SK-N-MC (cell line): ENCODE data around the gene SLC43A3.
"Not testable (repeated sequence)": the region's sequence is repeated elsewhere in the genome, so short reads cannot be mapped to it uniquely, and the experiment has no call there.

Experiments
- DNase-seq: peaks from one replicate; pipeline ENCODE4 v3.0.0-alpha.2; 2011; ENCODE audit warnings: low read depth, low spot score
- H3K27ac ChIP-seq: fragments of 200-600 bp; sonication (generic); 2 replicates; pipeline ENCODE4 v1.5.1; 2016; ENCODE audit warnings: mixed run types
- H3K36me3 ChIP-seq: fragments of 200-600 bp; sonication (generic); 2 replicates; pipeline ENCODE4 v1.6.1; 2017; ENCODE audit warnings: antibody characterized with exemption, low read length, mixed read lengths; ENCODE audit not compliant: insufficient read depth
- H3K4me3 ChIP-seq: fragments of 200-600 bp; sonication (generic); 2 replicates; pipeline ENCODE4 v1.5.1; 2016
- H3K9ac ChIP-seq: fragments of 200-600 bp; sonication (generic); 2 replicates; pipeline ENCODE4 v1.8.0; 2017; ENCODE audit warnings: mixed run types, mixed read lengths; ENCODE audit not compliant: insufficient read length
- H3K9me3 ChIP-seq: fragments of 200-600 bp; sonication (generic); 2 replicates; pipeline ENCODE4 v1.6.1; 2017; ENCODE audit warnings: low read depth, mild to moderate bottlenecking, antibody characterized with exemption, low read length, moderate library complexity, mixed read lengths
- EZH2 ChIP-seq: fragments of 200-600 bp; sonication (generic); IDR thresholded peaks from one replicate; pipeline ENCODE4 v1.6.1; 2017; ENCODE audit warnings: antibody characterized with exemption
- FOXP2 ChIP-seq: optimal IDR thresholded peaks from 2 replicates; pipeline ENCODE3; 2011; ENCODE audit warnings: mild to moderate bottlenecking, moderate library complexity; ENCODE audit not compliant: insufficient read depth; ENCODE audit errors: extremely low read length, control extremely low read depth
- POLR2AphosphoS5 ChIP-seq: IDR thresholded peaks from 2 replicates; pipeline ENCODE4 v1.6.1; 2012; ENCODE audit warnings: mild to moderate bottlenecking, low read depth, low read length, borderline replicate concordance

SLC43A3 gene

DNA sequence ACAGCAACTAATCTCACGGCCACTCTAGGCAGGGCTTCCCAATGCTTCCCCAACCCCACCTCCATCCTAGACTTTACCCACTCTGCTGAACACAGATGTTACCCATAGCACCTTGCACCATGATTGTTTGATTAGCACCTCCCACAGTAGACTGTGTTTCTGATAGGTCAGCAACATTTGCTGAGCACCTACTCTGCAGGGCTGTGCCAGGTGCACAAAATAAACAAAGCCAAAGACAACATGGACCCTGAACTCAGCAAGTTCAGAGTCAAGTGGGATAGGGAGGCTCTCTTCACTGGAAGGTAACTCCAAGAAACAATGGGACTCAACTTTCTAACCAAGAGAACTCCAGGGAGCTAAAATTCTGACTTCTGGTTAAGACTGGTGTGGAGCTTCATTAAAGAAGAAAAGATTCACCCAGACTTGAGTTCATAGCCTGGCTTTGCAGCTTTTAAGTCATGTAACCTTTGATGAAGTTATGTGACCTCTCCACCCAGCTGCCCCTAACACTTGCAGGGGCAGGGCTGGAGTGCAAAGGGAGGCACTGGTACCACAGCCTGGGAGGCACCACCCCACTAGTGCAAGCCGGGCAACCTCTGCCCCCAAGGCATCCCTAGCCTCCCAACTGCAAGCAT, 26.7 kb upstream of the SLC43A3 start:
- H3K36me3 ChIP-seq = no peaks in the 10 kb centered on the region
- no peaks in the 10 kb centered on the region for H3K9me3 ChIP-seq
- no peak for TF ChIP-seq EZH2
- TF ChIP-seq POLR2AphosphoS5 = no peak
- TF ChIP-seq FOXP2 = no peak
- no peak overlapping the region for H3K27ac ChIP-seq
- no peak overlapping the region for H3K9ac ChIP-seq
- DNase-seq = no peak
- no peak overlapping the region for H3K4me3 ChIP-seq

DNA sequence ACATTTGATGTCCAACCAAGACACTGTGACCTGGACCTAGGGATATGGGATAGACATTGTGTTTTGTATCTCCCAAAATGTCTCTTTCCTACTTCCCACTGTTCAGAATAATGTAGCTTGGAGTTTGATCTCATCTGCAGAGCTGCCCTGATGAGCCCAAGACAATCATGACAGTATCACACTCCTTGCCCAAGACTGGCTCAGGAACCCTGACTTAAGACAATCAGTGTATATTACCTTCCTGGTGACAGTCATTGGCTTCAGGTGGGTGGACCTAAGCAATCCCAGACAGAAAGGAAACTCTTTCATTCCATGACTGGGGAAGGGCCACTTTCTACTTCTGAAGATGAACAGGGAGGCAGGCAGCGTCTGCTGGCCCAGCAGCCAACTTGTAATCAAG, 19.1 kb upstream of the SLC43A3 start:
- H3K9me3 ChIP-seq = no peaks in the 10 kb centered on the region
- H3K4me3 ChIP-seq = no peak overlapping the region
- DNase-seq = no peak
- H3K36me3 ChIP-seq = no peaks in the 10 kb centered on the region
- H3K27ac ChIP-seq = no peak overlapping the region
- TF ChIP-seq POLR2AphosphoS5 = no peak
- TF ChIP-seq EZH2 = no peak
- no peak for TF ChIP-seq FOXP2
- no peak overlapping the region for H3K9ac ChIP-seq

DNA sequence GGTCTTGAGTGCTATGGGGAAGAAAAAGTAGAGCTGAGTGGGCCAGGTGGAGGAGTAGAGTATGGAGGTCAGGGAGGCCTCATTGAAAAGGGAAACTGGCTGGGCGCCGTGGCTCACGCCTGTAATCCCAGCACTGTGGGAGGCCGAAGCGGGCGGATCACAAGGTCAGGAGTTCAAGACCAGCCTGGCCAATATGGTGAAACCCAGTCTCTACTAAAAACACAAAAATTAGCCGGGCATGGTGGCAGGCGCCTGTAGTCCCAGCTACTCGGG, 18.1 kb upstream of the SLC43A3 start:
- H3K27ac ChIP-seq, H3K4me3 ChIP-seq, H3K36me3 ChIP-seq, DNase-seq, H3K9ac ChIP-seq, H3K9me3 ChIP-seq: not testable (repeated sequence)

DNA sequence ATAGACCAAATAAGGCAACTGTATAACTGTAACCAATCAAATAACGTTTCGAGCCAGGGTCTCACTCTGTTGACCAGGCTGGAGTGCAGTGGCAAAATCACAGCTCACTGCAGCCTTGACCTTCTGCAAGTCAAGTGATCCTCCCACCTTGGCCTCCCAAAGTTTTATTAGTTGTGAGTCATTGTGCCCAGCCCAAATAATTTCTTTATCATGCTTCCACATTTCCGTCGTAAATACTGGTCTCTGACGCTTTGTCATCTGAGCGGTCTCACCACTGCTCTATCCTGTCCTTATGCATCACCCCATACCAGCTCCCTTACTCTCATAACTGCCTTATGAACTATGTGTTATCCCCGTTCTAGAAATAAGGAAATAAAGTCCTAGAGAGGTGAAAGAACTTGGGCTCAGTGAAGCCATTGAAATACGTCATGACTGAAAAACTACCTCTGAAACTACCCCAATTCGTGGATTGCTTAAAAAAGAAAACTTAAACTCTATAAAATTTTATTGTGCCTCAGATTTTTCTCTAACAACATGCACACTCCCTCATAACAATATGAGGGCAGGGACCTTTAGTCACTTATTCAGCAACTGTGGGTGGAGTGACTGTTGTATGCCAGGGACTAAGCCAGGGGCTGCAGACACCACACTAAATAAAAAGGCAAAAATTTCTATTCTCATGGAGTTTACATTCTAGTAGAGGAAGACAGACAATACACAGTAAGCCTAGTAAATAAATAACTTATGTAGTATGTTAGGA, 17.6 kb upstream of the SLC43A3 start:
- H3K36me3 ChIP-seq = no peaks in the 10 kb centered on the region
- H3K9ac ChIP-seq = no peak overlapping the region
- no peak overlapping the region for H3K27ac ChIP-seq
- DNase-seq = no peak
- H3K9me3 ChIP-seq = no peaks in the 10 kb centered on the region
- H3K4me3 ChIP-seq = no peak overlapping the region
- TF ChIP-seq FOXP2 = no peak
- TF ChIP-seq EZH2 = no peak
- no peak for TF ChIP-seq POLR2AphosphoS5

DNA sequence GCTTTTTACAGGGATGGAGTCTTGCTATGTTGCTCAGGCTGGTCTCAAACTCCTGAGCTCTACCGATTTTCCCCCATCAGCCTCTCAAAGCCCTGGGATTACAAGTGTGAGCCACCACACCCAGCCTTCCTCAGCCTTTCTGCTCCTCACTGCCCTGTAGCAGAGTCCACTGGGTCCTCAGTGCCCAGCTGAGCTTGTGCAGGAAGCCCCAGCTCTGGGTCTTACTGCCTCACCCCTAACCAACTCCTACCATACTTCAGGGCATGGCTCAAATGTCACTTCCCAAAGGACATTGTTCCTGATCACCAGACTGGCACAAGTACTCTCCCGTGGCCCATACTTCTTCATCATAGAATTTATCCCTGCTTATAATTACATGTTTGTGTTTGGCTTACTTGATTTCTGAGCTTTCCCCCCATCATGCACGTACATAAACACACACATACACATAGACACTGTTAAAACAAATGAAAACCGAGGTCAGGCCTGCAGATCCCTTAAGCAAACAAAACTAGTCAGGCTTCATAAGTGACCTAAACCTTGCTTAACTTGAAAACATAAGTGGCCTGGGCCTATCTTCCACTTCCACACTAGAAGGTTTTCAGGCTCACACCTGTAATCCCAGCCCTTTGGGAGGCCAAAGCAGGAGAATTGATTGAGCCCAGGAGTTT, 14.0 kb upstream of the SLC43A3 start:
- no peak for DNase-seq
- Histone ChIP-seq H3K27ac (no peak overlapping the region), H3K36me3 (no peaks in the 10 kb centered on the region), H3K4me3 (no peak overlapping the region), H3K9me3 (no peaks in the 10 kb centered on the region), H3K9ac (no peak overlapping the region)
- TF ChIP-seq EZH2 (no peak), POLR2AphosphoS5 (no peak), FOXP2 (no peak)

DNA sequence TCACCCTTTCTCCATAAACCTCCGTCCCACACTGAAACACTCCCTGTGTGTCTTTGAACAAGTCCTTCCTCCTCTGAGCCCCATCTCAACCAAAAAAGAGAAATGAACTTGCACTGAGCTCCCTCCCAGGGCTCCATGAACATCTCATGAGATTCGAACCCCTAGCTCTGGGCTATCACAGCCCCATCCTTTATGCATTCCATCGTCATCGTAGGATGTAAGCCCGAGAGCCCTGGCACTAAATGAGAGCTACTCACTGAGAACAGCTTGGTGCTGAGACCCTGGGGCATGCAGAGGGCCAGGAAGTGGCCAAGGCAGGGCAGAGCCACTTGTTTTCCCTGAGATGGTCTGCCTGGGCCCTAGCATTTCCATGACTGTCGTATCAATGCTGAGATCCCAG, 12.9 kb upstream of the SLC43A3 start:
- H3K9me3 ChIP-seq = no peaks in the 10 kb centered on the region
- H3K27ac ChIP-seq = no peak overlapping the region
- no peaks in the 10 kb centered on the region for H3K36me3 ChIP-seq
- DNase-seq = no peak
- no peak overlapping the region for H3K4me3 ChIP-seq
- H3K9ac ChIP-seq = no peak overlapping the region
- TF ChIP-seq FOXP2 = no peak
- TF ChIP-seq EZH2 = no peak
- TF ChIP-seq POLR2AphosphoS5 = no peak

DNA sequence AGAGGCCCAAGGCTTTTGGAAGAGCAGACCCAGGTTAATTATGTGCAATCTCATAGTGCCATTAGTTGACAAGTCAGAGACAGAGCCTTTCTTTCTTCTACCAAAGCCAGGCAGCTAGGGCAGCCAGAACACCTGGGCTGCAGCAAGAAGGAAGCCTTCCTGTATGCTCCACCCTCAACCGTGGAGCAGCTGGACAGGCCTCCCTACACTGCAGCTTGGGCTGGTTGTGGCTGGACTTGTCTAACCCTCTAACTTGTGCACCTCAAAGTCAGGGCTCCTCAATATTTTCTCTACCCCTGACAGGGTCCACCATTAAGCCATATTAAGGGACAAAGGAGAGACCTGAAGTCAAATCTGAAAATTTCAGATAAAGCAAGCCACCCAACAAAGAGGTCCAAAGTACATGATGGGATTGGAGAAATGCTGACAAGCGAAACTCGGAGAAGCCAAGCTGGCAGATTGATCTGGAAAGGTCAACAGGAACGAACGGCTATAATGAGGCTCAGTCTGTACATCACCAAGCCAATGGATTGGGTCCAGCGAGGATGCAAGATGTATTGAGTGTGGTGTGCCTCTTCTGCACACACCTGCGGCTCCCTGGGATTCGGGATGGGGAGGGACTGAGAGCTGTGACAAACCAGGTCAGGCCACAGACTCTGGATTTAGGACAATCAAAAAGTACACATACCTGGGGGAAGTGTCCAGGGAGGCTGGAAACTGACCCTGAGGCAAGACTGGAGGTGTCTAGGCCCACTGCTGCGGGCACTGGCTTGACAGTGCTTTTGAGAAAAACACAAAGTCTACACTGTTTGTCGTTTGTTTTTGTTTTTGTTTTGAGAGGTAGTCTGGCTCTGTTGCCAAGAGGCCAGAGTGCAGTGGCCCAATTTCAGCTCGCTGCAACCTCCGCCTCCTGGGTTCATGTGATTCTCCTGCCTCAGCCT, 11.7 kb upstream of the SLC43A3 start:
- no peak for TF ChIP-seq EZH2
- TF ChIP-seq FOXP2 = no peak
- TF ChIP-seq POLR2AphosphoS5 = no peak
- no peaks in the 10 kb centered on the region for H3K9me3 ChIP-seq
- no peak overlapping the region for H3K9ac ChIP-seq
- no peak overlapping the region for H3K4me3 ChIP-seq
- DNase-seq = no peak
- H3K36me3 ChIP-seq = no peaks in the 10 kb centered on the region
- H3K27ac ChIP-seq = no peak overlapping the region

DNA sequence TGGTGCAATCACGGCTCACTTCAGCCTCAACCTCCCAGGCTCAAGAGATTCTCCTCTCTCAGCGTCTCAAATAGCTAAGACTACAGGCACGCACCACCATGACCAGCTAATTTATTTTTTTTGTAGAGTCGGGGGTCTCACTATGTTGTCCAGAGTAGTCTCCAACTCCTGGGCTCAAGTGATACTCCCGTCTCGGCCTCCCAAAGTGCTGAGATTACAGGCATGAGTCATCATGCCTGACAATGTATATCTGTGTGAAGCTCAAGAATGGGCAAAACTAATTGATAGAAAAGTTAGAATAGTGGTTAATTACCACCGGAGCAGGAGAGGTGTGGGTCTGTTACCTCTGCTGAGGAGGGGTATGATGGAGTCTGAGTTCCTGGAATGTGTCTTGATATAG, 9.1 kb upstream of the SLC43A3 start:
- no peak overlapping the region for H3K4me3 ChIP-seq
- no peak for TF ChIP-seq FOXP2
- no peak for TF ChIP-seq POLR2AphosphoS5
- no peak for TF ChIP-seq EZH2
- H3K27ac ChIP-seq = no peak overlapping the region

More for the DNA sequence above, 9.1 kb upstream of the SLC43A3 start:
- no peaks in the 10 kb centered on the region for H3K9me3 ChIP-seq
- H3K9ac ChIP-seq = no peak overlapping the region
- no peaks in the 10 kb centered on the region for H3K36me3 ChIP-seq
- DNase-seq = no peak
